Measurements from ENCODE around the gene TREM2.
A peak's percentile ranks its signal among the peaks of the same experiment; 100 is the strongest.

TREM2 gene

DNA sequence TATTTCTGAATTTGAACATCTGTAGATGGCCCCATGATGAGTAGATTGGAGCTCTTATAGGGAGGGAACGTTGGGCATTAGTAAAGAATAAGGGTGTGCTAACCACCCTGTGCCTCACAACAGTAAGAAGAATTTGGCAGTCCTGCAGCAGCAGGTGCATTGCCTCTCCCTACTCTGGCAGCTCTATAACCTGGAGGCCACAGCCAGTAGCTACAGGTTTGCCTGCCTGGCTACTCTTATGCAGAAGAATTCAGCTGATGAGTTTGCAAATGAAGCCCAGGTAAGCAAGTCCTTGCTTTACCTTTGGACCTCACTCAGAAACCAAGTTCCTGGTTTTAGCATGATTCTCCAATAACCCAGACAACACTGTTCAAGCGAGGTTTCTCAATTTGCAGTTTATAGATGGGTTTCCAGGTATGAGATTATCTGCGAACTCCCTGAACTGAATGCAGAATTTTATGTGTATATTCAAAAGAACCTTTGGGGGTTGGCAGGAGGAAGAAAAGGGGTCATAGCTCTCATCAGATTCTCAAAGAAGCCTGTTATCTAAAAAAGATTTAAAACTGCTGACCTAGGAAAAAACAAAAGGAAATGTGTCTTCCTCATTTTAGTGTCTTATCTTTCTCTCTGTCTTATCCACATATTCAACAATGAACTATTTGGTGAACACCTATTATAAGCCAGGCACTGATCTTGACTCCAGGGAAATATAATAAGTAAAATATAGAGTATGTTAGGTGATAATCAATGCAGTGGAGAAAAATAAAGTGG, 27.7 kb downstream of the TREM2 start:
- no peak overlapping the region for H3K4me3 ChIP-seq (ENCODE audit: low read depth, low read length)
- ChIA-PET POLR2A (no interaction called here), CTCF (no interaction called here)
- DNase-seq (ENCODE audit: low read depth, low spot score), result no peak
- TF ChIP-seq, protein P1, sequence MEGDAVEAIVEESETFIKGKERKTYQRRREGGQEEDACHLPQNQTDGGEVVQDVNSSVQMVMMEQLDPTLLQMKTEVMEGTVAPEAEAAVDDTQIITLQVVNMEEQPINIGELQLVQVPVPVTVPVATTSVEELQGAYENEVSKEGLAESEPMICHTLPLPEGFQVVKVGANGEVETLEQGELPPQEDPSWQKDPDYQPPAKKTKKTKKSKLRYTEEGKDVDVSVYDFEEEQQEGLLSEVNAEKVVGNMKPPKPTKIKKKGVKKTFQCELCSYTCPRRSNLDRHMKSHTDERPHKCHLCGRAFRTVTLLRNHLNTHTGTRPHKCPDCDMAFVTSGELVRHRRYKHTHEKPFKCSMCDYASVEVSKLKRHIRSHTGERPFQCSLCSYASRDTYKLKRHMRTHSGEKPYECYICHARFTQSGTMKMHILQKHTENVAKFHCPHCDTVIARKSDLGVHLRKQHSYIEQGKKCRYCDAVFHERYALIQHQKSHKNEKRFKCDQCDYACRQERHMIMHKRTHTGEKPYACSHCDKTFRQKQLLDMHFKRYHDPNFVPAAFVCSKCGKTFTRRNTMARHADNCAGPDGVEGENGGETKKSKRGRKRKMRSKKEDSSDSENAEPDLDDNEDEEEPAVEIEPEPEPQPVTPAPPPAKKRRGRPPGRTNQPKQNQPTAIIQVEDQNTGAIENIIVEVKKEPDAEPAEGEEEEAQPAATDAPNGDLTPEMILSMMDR (IDR thresholded peaks at IDR 0.05; ENCODE audit: insufficient read depth, low read length, missing control alignments), result no peak

DNA sequence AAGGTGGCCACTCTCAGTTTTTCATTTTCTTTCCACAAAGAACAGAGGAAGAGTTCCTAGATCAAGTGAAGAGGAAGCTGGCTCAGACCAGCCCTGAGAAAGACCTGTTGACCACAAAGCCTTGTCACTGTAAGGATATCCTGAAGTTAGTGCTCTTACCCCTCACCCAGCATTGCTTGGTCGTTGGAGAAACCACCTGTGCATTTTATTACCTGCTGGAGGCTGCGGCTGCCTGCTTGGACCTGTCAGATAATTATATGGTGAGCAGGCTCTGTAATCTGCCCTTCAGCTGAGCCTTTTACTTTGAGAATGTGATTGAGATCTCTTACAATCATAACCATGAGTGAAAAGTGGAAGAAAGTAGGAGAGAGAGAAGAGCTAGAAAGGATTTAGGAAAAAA, 30.7 kb downstream of the TREM2 start:
- H3K4me3 ChIP-seq (ENCODE audit: low read depth, low read length), result no peak overlapping the region
- TF ChIP-seq, protein P1 (IDR thresholded peaks at IDR 0.05; ENCODE audit: insufficient read depth, low read length, missing control alignments), result no peak
- CTCF ChIA-PET, result interaction anchor here (1.4 kb wide), 1 partner anchor 104 kb away, joined by 3 read pairs; no protein-coding TSS in a partner anchor
- DNase-seq (ENCODE audit: low read depth, low spot score), result no peak
- POLR2A ChIA-PET, result interaction anchor here (0.5 kb wide), 1 partner anchor 68 kb away, joined by 3 read pairs; no protein-coding TSS in a partner anchor

DNA sequence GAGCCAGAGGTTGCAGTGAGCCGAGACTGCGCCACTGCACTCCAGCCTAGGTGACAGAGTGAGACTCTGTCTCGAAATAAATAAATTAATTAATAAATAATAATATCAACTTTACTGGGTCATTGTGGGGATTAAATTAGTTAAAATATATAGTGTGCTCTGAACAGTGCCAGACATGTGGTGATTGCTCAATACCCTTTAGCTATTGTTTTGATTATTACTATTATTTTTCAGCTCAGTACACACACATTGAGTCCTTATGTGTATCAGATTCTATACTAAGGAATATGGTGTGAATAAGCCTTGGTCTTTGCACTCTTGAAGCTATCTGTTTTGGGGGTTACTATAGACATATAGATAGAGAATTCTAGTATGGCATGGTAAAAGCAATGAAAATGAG, 37.6 kb downstream of the TREM2 start:
- ChIA-PET POLR2A (no interaction called here), CTCF (interaction anchor here (1.3 kb wide), 1 partner anchor 33 kb away, joined by 3 read pairs; no protein-coding TSS in a partner anchor)
- TF ChIP-seq, protein P1 (IDR thresholded peaks at IDR 0.05; ENCODE audit: insufficient read depth, low read length, missing control alignments), result no peak
- DNase-seq (ENCODE audit: low read depth, low spot score), result no peak
- no peak overlapping the region for H3K4me3 ChIP-seq (ENCODE audit: low read depth, low read length)

DNA sequence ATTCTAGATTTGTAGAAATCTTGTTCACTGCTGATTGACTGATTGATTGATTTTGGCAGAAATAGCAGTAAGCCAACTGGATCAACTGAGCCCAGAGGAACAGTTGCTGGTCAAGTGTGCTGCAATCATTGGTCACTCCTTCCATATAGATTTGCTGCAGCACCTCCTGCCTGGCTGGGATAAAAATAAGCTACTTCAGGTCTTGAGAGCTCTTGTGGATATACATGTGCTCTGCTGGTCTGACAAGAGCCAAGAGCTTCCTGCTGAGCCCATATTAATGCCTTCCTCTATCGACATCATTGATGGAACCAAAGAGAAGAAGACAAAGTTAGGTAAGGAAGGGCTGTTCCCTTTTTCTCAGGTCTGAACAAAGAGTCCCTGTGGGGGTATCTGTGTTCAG, 40.0 kb downstream of the TREM2 start:
- TF ChIP-seq, protein P1 (IDR thresholded peaks at IDR 0.05; ENCODE audit: insufficient read depth, low read length, missing control alignments), result no peak
- ChIA-PET CTCF (no interaction called here), POLR2A (no interaction called here)
- no peak for DNase-seq (ENCODE audit: low read depth, low spot score)
- H3K4me3 ChIP-seq (ENCODE audit: low read depth, low read length), result no peak overlapping the region

DNA sequence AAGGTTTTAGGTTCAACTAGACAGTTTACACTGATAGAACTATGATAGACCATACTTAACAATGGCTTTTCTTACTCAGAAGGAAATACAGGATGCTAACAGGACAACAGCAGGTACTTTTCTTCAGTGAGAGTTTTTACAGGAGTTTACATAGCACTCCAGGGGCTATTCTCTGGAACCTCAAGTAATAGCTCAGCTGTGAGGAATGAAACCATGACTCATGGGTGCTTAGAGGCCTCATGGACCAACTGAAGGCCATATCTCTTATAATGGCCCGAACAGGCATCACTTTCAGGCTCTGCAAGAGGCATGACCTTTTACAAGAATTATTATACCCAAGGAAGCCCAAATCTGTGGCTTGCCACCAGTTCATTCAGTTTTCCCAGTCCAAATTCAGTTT, 40.5 kb downstream of the TREM2 start:
- peak; percentile 4 for DNase-seq (ENCODE audit: low read depth, low spot score)
- CTCF ChIA-PET, result no interaction called here

DNA sequence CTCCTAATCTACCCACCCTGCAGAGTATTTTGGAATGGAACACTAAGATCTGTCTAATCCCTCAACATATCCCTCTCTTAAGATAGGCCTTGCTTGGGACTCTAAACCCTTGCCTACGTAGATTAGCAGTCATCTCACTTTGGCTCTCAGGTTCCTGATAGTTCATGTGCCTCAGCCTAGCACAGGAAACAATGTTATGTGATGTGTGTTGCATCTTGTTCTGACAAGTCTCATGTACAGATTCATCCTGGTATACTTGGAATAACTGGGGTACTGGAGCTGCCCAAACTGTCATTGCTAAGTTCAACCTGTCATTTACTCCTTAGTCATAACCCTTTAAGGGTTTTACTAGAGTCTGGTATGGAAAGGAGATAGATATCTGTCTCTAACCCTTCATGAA, 42.9 kb downstream of the TREM2 start:
- TF ChIP-seq, protein P1 (IDR thresholded peaks at IDR 0.05; ENCODE audit: insufficient read depth, low read length, missing control alignments), result no peak
- CTCF ChIA-PET, result no interaction called here
- POLR2A ChIA-PET, result no interaction called here
- H3K4me3 ChIP-seq (ENCODE audit: low read depth, low read length), result no peak overlapping the region
- DNase-seq (ENCODE audit: low read depth, low spot score), result no peak

More for the DNA sequence above, 40.5 kb downstream of the TREM2 start:
- TF ChIP-seq, protein P1 (IDR thresholded peaks at IDR 0.05; ENCODE audit: insufficient read depth, low read length, missing control alignments), result no peak
- no peak overlapping the region for H3K4me3 ChIP-seq (ENCODE audit: low read depth, low read length)
- POLR2A ChIA-PET, result no interaction called here

Measured in AG04449 (cell line).